Tongue (tissue), 2 donors: ENCODE measurements around the gene MMD. TPM values are rescaled to one million over a fixed set of nuclear protein-coding genes. Genes with fewer than 3 reads are reported as not detected.
"Not testable (repeated sequence)": the region's sequence is repeated elsewhere in the genome, so short reads cannot be mapped to it uniquely, and the experiment has no call there.

ENCODE experiments used
- DNase-seq: peaks from one replicate; pipeline ENCODE4 v3.0.0-alpha.2; 2015
- total RNA-seq: library from RNA; depleted of rRNA; stranded (reverse); fragments of >200 nt; gene quantifications from one replicate; pipeline ENCODE4 v1.2.3, GENCODE V29; 2014

Gene MMD
- total RNA-seq, 1 donor from 2014 or later: 10.3 TPM

GRCh38 chr17:55443904-55444303 is 22.3 kb upstream of the MMD start:
- no peak for DNase-seq

GRCh38 chr17:55442953-55443683 is 21.5 kb upstream of the MMD start:
- DNase-seq: peak; percentile 42

GRCh38 chr17:55442462-55442861 is 20.8 kb upstream of the MMD start:
- DNase-seq: no peak

DNA sequence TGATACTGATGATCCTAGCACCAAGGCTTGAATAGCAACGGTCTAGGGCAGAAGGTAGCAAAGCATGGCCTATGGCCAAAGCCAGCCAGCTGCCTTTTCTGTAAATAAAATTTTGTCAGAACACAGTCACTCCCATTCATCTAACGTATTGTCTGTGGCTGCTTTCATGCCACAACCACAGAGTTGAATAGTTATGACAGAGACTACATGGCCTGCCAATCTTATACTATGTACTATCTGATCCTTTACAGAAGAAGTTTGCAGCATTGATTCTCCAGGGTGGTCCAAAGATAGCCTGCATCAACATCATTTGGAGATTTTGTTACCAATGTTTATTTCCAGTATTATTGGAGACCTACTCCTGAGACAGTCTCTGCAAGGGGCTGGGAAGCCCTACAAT is 19.9 kb upstream of the MMD start:
- no peak for DNase-seq

DNA sequence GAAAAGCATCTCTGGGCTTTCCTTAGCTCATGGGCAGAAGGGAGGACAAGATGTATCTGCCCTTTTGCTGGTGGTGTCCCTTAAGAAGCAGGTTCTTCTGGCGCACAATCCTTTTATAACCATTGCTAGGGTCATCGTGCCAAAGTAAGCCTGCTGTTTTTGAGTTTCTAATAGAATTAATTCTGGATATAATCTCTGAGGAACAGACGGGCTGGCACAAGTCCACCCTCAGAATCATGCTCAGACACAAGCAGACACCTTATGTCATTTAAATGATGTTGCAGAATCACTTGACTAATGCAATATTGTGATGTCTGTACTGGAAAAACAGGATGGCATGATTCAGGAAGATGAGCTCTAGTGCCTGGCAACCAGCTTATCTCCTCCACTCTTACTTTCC is 18.8 kb upstream of the MMD start:
- peak; percentile 35 for DNase-seq

- DNase-seq: peak; percentile 39
These were observed 15.5 kb upstream of the MMD start for GRCh38 chr17:55437159-55437605.

DNA sequence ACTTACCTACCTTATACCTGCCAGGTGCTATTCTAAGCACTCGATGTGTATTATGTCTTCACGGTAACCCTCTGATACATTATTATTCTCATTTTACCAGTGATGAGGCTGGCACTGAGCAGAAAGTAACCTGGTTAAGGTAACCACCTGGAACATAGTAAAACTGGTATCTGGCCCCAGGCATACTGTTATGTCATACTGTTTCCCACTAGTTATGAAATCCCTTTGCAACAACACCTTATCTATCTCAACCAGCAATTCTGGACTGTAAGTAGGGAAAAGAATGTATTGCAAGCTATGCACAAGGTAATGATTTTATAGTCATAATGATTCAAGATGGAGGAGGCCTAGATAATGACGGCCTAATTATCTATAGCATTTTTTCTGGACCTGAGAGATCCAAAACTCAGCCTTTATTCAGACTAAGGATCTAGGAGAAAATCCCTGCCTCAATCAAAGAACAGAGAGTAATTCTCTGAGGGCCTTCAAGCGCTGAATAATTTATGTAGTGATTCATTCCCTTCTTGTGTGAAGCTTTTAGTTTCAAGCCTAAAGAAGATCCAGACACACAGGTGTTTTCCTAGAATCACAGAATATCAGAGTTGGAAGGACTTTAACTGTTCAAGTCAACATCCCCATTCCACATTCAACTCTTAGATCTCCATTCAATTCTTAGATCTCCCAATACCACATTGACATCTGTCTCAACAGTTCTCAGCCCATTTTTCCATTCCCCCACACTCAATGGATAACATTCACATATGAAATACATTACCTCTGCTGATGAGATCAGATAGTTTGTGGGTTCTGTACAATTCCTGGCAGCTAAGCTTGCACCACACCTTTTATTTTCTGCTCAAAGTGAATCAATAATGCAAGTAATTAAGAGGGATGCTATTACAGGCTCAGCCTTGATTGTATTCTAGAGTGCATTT is 14.9 kb upstream of the MMD start:
- peak; percentile 38 for DNase-seq

DNA sequence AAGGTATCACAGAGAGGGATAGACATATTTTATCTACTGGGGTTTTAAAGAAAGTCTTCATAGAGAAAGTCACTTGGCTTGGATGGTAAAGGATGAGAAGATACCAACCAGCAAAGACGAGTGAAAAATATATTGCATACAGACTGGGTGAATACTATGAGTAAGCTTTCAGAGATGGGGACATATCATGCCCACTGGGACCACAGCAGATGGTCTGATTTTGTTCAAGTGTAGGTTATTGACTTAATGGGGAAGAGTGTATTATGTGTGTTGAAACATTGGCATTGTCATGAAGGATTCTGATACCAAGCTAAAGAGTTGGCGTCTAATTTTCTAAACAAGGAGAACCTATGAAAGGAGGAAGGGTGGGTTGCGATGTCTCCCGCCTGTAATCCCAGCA is 13.8 kb upstream of the MMD start:
- DNase-seq: no peak

DNA sequence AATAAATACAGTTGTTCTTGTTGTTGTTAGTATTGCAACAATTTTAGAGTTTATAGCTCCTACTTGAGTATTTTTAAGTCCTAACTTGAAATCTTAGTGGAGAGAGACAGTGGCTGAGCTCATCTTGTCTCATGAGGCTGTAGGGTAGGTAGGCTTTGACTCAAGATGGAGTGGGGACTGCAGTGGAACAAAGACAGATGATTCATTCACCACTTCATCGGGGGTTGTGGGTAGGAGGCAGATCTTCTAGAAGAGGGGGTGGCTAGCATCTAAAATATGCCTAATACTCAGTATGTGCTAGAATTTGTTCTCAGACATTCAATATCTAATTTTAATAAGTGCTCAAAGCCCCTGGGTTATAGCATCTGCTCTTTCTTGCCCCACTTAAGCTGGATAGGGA is 13.1 kb upstream of the MMD start:
- DNase-seq: no peak

- no peak for DNase-seq
These were observed 12.2 kb upstream of the MMD start for GRCh38 chr17:55433629-55434422.

GRCh38 chr17:55433029-55433628 is 11.5 kb upstream of the MMD start:
- no peak for DNase-seq

DNA sequence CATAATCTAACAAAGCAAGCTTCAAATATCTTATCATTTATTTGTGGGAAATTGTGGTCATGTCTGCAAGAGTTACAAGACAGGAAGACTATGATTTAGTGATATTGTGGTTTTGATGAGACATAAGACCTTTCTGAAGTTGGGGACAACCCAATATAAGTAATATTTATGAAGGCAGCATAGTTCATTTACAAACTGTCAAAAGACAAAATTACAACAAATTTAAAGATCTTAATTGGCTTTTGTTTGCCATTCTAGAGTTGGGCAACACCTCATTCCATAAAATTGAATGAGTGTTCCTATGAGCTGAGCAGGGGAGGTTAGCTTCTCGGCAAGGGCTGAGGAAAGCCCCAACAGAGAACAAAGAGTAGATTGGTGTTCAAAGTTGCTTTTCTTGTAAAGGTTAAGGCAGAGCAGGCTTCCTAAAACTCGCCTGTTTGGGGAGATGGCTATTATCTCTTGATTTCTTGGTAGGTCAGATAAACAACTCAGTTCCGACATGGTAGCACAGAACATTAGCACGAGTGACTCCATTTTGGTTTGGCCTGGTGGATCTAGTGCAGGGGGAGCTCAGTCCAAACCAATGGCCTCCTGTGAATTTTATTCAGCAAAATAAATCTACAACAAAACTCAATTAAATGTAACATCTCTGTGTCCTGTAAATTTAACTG is 10.9 kb upstream of the MMD start:
- no peak for DNase-seq

GRCh38 chr17:55431914-55432313 is 10.3 kb upstream of the MMD start:
- not testable (repeated sequence) for DNase-seq

DNA sequence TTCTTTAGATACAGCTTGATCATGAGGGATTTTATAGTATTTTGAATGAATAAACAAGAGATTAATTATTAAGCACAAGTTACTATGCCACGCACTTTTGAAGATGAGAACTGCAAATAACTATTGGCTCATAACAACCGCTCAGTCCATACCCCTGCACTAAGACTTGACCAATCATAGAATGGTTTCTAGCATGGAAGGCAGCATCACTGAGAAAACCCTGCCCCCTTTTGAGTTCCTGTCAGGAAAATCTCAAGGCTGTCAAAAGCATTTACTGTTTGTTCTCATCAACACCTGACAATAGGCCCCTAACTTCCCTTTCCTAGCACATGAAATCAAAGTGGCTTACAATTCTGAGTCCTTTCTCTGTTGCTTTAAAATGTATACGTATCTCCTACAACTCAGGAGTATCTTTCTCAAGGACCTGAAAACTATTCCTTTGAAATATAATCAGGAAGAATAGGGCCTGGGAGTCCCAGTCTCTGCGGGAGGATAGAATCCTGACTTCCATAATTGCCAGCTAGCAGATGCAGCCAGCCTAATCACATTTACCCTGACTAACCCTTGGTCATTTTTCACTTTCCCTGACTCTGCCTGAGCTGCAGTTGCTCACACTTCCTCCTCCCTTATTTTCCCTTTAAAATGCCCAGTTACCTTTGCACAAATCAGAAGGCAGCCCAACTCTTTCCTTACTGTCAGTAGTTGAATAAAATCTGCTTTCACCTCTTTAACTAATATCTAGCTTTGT is 9.1 kb upstream of the MMD start:
- no peak for DNase-seq

- DNase-seq: no peak
These were observed 5.9 kb upstream of the MMD start for GRCh38 chr17:55427587-55427882.

DNA sequence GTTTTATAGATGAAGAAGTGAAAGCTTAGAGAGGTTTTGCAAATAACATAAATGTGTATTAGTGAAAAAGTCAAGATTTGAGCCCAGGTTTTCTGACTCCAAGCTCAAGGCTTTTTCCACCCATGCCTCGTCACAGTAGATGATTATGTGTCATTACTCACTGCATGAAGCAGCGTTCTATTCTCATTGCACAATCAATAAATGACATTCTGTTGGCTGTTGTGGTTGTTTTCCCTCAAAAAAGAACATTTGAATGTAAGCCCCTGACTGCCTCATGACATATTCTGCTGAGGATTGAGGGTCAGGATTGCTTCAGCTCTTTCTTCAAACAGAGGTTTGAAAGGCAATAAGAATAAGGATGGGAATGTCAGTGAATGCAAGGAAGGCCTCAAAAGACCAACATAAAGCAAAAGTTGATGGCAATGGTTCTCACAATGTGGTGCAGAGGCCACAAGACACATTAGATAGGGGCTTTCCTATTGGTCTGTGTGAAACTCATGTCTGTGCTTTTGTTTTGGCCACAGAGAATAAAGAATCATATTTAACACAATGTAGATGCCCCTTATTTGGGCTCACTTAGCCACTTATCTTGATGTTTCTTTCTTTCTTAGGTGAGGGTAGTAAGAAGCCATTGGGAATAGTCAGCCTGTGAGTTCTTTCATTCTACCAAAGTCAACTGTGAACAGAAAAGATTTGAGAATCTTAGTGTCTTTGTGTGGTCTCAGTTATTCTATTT is 5.4 kb upstream of the MMD start:
- no peak for DNase-seq

GRCh38 chr17:55424893-55425540 is 3.4 kb upstream of the MMD start:
- no peak for DNase-seq

DNA sequence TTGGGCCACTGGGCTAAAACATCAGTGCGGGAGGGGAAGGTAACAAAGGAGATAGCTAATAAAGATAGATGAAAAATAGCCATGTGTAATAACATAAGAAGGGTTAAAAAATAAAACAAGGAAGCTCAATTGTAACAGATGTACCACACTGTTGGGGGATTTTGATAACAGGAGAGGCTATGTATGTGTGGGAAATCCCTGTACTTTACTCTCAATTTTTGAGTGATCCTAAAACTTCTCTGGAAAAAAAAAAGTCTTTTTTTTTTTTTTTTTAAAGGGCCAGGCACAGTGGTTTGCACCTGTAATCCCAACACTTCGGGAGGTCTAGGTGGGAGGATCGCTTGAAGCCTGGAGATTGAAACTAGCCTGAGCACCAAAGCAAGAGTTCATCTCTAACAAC is 1.9 kb upstream of the MMD start:
- DNase-seq: no peak

DNA sequence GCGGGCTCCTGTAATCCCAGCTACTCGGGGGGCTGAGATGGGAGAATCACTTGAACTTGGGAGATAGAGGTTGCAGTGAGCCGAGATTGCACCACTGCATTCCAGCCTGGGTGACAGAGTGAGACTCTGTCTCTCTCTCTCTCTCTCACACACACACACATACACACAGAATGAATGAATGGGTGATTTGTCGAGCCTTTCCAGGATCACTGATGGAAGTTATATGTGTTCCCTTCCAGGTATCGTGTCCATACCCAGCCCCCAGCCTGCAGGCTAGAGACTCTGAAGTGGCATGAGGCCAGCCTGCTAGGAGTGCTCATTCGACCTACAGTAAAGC is 1.2 kb upstream of the MMD start:
- not testable (repeated sequence) for DNase-seq

GRCh38 chr17:55420776-55421178 is 858 bp downstream of the MMD start:
- DNase-seq: peak; percentile 46
